M059J (cell line): Measurements from ENCODE around the gene KLK10. TPM values are rescaled to one million over a fixed set of nuclear protein-coding genes. Genes with fewer than 3 reads are reported as not detected.

Experiments
- DNase-seq: peaks from one replicate; pipeline ENCODE4 v3.0.0-alpha.2; 2012; ENCODE audit warnings: low read depth
- total RNA-seq: library from RNA; depleted of rRNA; stranded (reverse); fragments of >200 nt; shearing (Covaris generic); gene quantifications from 2 replicates; pipeline ENCODE4 v1.2.3, GENCODE V29; 2014; rRNA removed

KLK10 gene
- total RNA-seq, 1 experiment from 2014 or later, result not detected

GRCh38 chr19:50967929-50968715, 51.4 kb downstream of the KLK10 start:
- no peak for DNase-seq

DNA sequence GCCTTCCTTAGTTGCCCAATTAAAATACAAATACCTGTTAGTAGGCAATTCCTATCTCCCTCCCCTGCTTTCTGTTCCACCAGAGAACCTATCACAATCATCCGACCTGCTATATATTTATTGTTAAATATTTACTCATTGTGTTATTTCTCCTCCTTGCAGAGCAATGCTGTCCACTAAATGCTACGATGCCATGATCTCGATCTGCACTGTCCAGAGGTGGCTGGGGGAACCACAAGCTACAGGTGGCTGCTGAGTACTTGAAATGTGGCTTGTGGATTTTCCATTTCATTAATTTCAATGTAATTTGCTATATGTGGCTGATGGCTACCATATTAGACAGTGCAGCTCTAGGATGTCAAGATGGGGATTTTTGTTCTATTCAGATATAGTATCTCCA, 55.2 kb downstream of the KLK10 start:
- DNase-seq, result no peak

DNA sequence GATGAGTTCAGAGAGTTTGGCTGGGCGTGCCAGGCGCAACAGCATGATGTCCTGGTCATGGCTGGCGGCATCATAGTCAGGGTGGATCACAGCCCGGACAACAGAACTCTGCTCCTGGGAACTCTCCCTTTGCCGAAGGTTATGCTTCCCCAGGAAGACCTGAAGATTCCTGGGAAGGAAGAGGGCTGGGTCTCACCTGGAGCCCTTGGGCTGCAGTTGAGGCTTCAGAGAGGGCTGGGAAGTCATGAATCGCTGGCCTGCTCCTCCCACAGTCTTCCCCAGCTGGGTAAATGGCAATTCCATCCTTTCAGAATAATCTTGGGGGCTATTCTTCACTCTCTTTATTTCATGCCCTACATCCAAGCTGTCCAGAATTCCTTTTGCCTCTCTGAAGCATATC, 56.1 kb downstream of the KLK10 start:
- DNase-seq, result no peak

Other genes with a start within 250 kb of the KLK10 start
- not detected in 2 replicates for gene GPR32, start 249.2 kb downstream of the KLK10 start, total RNA-seq
- gene ACP4, start 229.3 kb downstream of the KLK10 start, total RNA-seq, result not detected in 2 replicates
- gene KLK1, start 195.9 kb downstream of the KLK10 start, total RNA-seq, result not detected in 2 replicates
- not detected in 2 replicates for gene KLK15, start 186.1 kb downstream of the KLK10 start, total RNA-seq
- not detected in 2 replicates for gene KLK3, start 164.8 kb downstream of the KLK10 start, total RNA-seq
- gene KLK2, start 146.3 kb downstream of the KLK10 start, total RNA-seq, result not detected in 2 replicates
- gene KLK4, start 108.3 kb downstream of the KLK10 start, total RNA-seq, result not detected in 2 replicates
- not detected in 2 replicates for gene KLK5, start 66.7 kb downstream of the KLK10 start, total RNA-seq
- gene KLK6, start 50.1 kb downstream of the KLK10 start, total RNA-seq, result 0.74 TPM in 1 of 2 replicates, not detected in the other
- not detected in 2 replicates for gene KLK7, start 35.8 kb downstream of the KLK10 start, total RNA-seq
- not detected in 2 replicates for gene KLK8, start 18.1 kb downstream of the KLK10 start, total RNA-seq
- gene KLK11, start 6.9 kb upstream of the KLK10 start, total RNA-seq, result not detected in 2 replicates
- gene KLK12, start 15.3 kb upstream of the KLK10 start, total RNA-seq, result not detected in 2 replicates
- gene KLK13, start 45.4 kb upstream of the KLK10 start, total RNA-seq, result not detected in 2 replicates
- not detected in 2 replicates for gene KLK14, start 63.2 kb upstream of the KLK10 start, total RNA-seq
- 1.4 and 9.7 TPM in 2 replicates for gene CTU1, start 88.7 kb upstream of the KLK10 start, total RNA-seq
- 0.27 TPM in 1 of 2 replicates, not detected in the other for gene SIGLEC9, start 105.2 kb upstream of the KLK10 start, total RNA-seq
- not detected in 2 replicates for gene SIGLEC7, start 122.6 kb upstream of the KLK10 start, total RNA-seq
- gene CD33, start 205.4 kb upstream of the KLK10 start, total RNA-seq, result 3.8 and 4.6 TPM in 2 replicates
- gene SIGLECL1, start 231.4 kb upstream of the KLK10 start, total RNA-seq, result not detected in 2 replicates